Progenitor cell of endocrine pancreas (in vitro differentiated cells): ENCODE results near the gene TUSC2. TPM values are rescaled to one million over a fixed set of nuclear protein-coding genes. Genes with fewer than 3 reads are reported as not detected.

Experiments used
- DNase-seq: peaks from one replicate; pipeline ENCODE4 v3.0.0; 2021; ENCODE audit warnings: low spot score; ENCODE audit not compliant: unreplicated experiment
- H3K27ac Mint-ChIP-seq: 2 replicates; pipeline ENCODE4 v1.8.0; 2021; ENCODE audit warnings: mild to moderate bottlenecking, moderate library complexity, mixed read lengths
- H3K27me3 Mint-ChIP-seq: 2 replicates; pipeline ENCODE4 v1.8.0; 2021; ENCODE audit warnings: mixed read lengths
- H3K36me3 Mint-ChIP-seq: 2 replicates; pipeline ENCODE4 v1.8.0; 2022; ENCODE audit warnings: mixed read lengths; ENCODE audit not compliant: insufficient read depth
- H3K4me1 Mint-ChIP-seq: 2 replicates; pipeline ENCODE4 v1.8.0; 2021; ENCODE audit warnings: low read depth, mixed read lengths
- H3K4me3 Mint-ChIP-seq: 2 replicates; pipeline ENCODE4 v1.8.0; 2021; ENCODE audit warnings: low read depth, mild to moderate bottlenecking, moderate library complexity, mixed read lengths
- H3K9me3 Mint-ChIP-seq: 2 replicates; pipeline ENCODE4 v1.8.0; 2021; ENCODE audit warnings: low read depth, mixed read lengths
- total RNA-seq: library from RNA; stranded (reverse); gene quantifications from 2 replicates; pipeline ENCODE4 v1.2.1, GENCODE V29; 2021
- TF ChIP-seq, protein P1 (sequence below): fragments of 200-600 bp; sonication (generic); IDR thresholded peaks from one replicate; pipeline ENCODE4 v1.5.0; 2021; ENCODE audit warnings: antibody characterized with exemption, mild to moderate bottlenecking; ENCODE audit not compliant: unreplicated experiment

The TUSC2 gene
- total RNA-seq, 1 donor from 2014 or later, result 34.9 TPM

GRCh38 chr3:50293079-50293801 is 34.8 kb downstream of the TUSC2 start:
- Mint-ChIP-seq H3K9me3 (no peaks in the 10 kb centered on the region), H3K27me3 (no peaks in the 10 kb centered on the region), H3K4me1 (peaks cover 13% of the 10 kb centered on the region), H3K27ac (peak overlapping the region; percentile 97), H3K36me3 (no peaks in the 10 kb centered on the region), H3K4me3 (no peak overlapping the region)
- DNase-seq, result no peak
- TF ChIP-seq, protein P1, sequence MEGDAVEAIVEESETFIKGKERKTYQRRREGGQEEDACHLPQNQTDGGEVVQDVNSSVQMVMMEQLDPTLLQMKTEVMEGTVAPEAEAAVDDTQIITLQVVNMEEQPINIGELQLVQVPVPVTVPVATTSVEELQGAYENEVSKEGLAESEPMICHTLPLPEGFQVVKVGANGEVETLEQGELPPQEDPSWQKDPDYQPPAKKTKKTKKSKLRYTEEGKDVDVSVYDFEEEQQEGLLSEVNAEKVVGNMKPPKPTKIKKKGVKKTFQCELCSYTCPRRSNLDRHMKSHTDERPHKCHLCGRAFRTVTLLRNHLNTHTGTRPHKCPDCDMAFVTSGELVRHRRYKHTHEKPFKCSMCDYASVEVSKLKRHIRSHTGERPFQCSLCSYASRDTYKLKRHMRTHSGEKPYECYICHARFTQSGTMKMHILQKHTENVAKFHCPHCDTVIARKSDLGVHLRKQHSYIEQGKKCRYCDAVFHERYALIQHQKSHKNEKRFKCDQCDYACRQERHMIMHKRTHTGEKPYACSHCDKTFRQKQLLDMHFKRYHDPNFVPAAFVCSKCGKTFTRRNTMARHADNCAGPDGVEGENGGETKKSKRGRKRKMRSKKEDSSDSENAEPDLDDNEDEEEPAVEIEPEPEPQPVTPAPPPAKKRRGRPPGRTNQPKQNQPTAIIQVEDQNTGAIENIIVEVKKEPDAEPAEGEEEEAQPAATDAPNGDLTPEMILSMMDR, result no peak

- Mint-ChIP-seq H3K4me3 (peak within 1 kb of the TSS; percentile 79), H3K36me3 (no peaks in the 10 kb centered on the region), H3K9me3 (no peaks in the 10 kb centered on the region), H3K27me3 (no peaks in the 10 kb centered on the region), H3K4me1 (peaks cover 13% of the 10 kb centered on the region), H3K27ac (peak within 1 kb of the TSS; percentile 97)
- peak; percentile 91 for DNase-seq
- TF ChIP-seq, protein P1, result no peak
Measured at GRCh38 chr3:50292159-50293078, 35.6 kb downstream of the TUSC2 start, which contains the start of gene IFRD2. Gene IFRD2 (minus strand): TSS chr3:50292429. CDS start chr3:50292274, 155 bp downstream.

GRCh38 chr3:50290161-50290641 is 37.8 kb downstream of the TUSC2 start:
- DNase-seq, result no peak
- TF ChIP-seq, protein P1, result no peak
- no peaks in the 10 kb centered on the region for H3K9me3 Mint-ChIP-seq
- H3K4me1 Mint-ChIP-seq, result peaks cover 13% of the 10 kb centered on the region
- peak overlapping the region; percentile 79 for H3K4me3 Mint-ChIP-seq
- no peaks in the 10 kb centered on the region for H3K36me3 Mint-ChIP-seq
- H3K27me3 Mint-ChIP-seq, result no peaks in the 10 kb centered on the region
- H3K27ac Mint-ChIP-seq, result no peak overlapping the region

- H3K36me3 Mint-ChIP-seq, result no peaks in the 10 kb centered on the region
- no peak overlapping the region for H3K27ac Mint-ChIP-seq
- DNase-seq, result no peak
- H3K4me3 Mint-ChIP-seq, result no peak overlapping the region
- TF ChIP-seq, protein P1, result no peak
- H3K4me1 Mint-ChIP-seq, result peaks cover 13% of the 10 kb centered on the region
- no peaks in the 10 kb centered on the region for H3K9me3 Mint-ChIP-seq
- H3K27me3 Mint-ChIP-seq, result no peaks in the 10 kb centered on the region
Measured at GRCh38 chr3:50289130-50289529, 38.9 kb downstream of the TUSC2 start.

- H3K9me3 Mint-ChIP-seq, result no peaks in the 10 kb centered on the region
- no peak overlapping the region for H3K4me3 Mint-ChIP-seq
- TF ChIP-seq, protein P1, result no peak
- peaks cover 13% of the 10 kb centered on the region for H3K4me1 Mint-ChIP-seq
- no peak for DNase-seq
- no peak overlapping the region for H3K27ac Mint-ChIP-seq
- H3K27me3 Mint-ChIP-seq, result no peaks in the 10 kb centered on the region
- no peaks in the 10 kb centered on the region for H3K36me3 Mint-ChIP-seq
Measured at GRCh38 chr3:50288387-50289007, 39.5 kb downstream of the TUSC2 start.
